Measurements from ENCODE around the gene PTPRD. TPM values are rescaled to one million over a fixed set of nuclear protein-coding genes. Genes with fewer than 3 reads are reported as not detected.

Gene PTPRD
- total RNA-seq, 2 experiments from 2014 or later: 0.03 TPM; not detected in 1

GRCh38 chr9:8757881-8758280, 1854.9 kb downstream of the PTPRD start:
- POLR2A ChIA-PET: interaction anchor here (0.6 to 1.6 kb wide), 4 partner anchors 10 to 52 kb away, joined by 3 to 4 read pairs (median 3); no protein-coding TSS in a partner anchor
- Histone ChIP-seq H3K4me3 (ENCODE audit: low read depth, low read length, poor library complexity, severe bottlenecking) (no peak overlapping the region), H3K9me3 (ENCODE audit: low read length) (no peaks in the 10 kb centered on the region), H3K4me1 (ENCODE audit: insufficient read depth, low read length, poor library complexity, severe bottlenecking) (no peaks in the 10 kb centered on the region), H3K79me2 (ENCODE audit: insufficient read depth, low read depth, low read length) (no peaks in the 10 kb centered on the region), H3K36me3 (ENCODE audit: insufficient read depth, low read length) (no peaks in the 10 kb centered on the region), H2AFZ (ENCODE audit: low read length) (no peak overlapping the region), H4K20me1 (ENCODE audit: insufficient read depth, low read length) (no peaks in the 10 kb centered on the region), H3K27ac (ENCODE audit: low read depth, low read length, poor library complexity, severe bottlenecking) (no peak overlapping the region), H3K4me2 (ENCODE audit: low read length) (no peak overlapping the region), H3K9me2 (ENCODE audit: insufficient read depth, low read length) (no peaks in the 10 kb centered on the region)
- no peak for DNase-seq (ENCODE audit: low spot score)
- BruUV-seq (replicated peaks): no TSS peak
- TF ChIP-seq EZH2phosphoT487 (IDR thresholded peaks at IDR 0.05; ENCODE audit: borderline replicate concordance, low read depth, low read length) (no peak), CTCF (conservative IDR thresholded peaks at IDR 0.05; ENCODE audit: low read length) (no peak)
- intact Hi-C loops (cut with micrococcal nuclease; ENCODE audit: unreplicated experiment): no loop called here
- CTCF ChIA-PET (ENCODE audit: unreplicated experiment): no interaction called here

- no peaks in the 10 kb centered on the region for H3K36me3 ChIP-seq (ENCODE audit: insufficient read depth, low read length)
- no TSS peak for BruUV-seq (replicated peaks)
- intact Hi-C loops (cut with micrococcal nuclease; ENCODE audit: unreplicated experiment): no loop called here
- ChIA-PET CTCF (ENCODE audit: unreplicated experiment) (no interaction called here), POLR2A (no interaction called here)
- no peak overlapping the region for H3K27ac ChIP-seq (ENCODE audit: low read depth, low read length, poor library complexity, severe bottlenecking)
- TF ChIP-seq EZH2phosphoT487 (IDR thresholded peaks at IDR 0.05; ENCODE audit: borderline replicate concordance, low read depth, low read length) (no peak), CTCF (conservative IDR thresholded peaks at IDR 0.05; ENCODE audit: low read length) (no peak)
- no peak for DNase-seq (ENCODE audit: low spot score)
- H3K4me1 ChIP-seq (ENCODE audit: insufficient read depth, low read length, poor library complexity, severe bottlenecking): no peaks in the 10 kb centered on the region
- no peaks in the 10 kb centered on the region for H4K20me1 ChIP-seq (ENCODE audit: insufficient read depth, low read length)
- no peak overlapping the region for H2AFZ ChIP-seq (ENCODE audit: low read length)
- no peak overlapping the region for H3K4me2 ChIP-seq (ENCODE audit: low read length)
- no peaks in the 10 kb centered on the region for H3K9me3 ChIP-seq (ENCODE audit: low read length)
- no peak overlapping the region for H3K4me3 ChIP-seq (ENCODE audit: low read depth, low read length, poor library complexity, severe bottlenecking)
- no peaks in the 10 kb centered on the region for H3K9me2 ChIP-seq (ENCODE audit: insufficient read depth, low read length)
- no peaks in the 10 kb centered on the region for H3K79me2 ChIP-seq (ENCODE audit: insufficient read depth, low read depth, low read length)
These were observed 1858.1 kb downstream of the PTPRD start for GRCh38 chr9:8754751-8755150.

GRCh38 chr9:8751406-8751930, 1861.3 kb downstream of the PTPRD start:
- H4K20me1 ChIP-seq (ENCODE audit: insufficient read depth, low read length): no peaks in the 10 kb centered on the region
- H3K4me2 ChIP-seq (ENCODE audit: low read length): no peak overlapping the region
- CTCF ChIA-PET (ENCODE audit: unreplicated experiment): no interaction called here
- BruUV-seq (replicated peaks): no TSS peak
- POLR2A ChIA-PET: interaction anchor here (0.6 kb wide), 1 partner anchor 1962 kb away, joined by 5 read pairs; no protein-coding TSS in a partner anchor
- no peaks in the 10 kb centered on the region for H3K79me2 ChIP-seq (ENCODE audit: insufficient read depth, low read depth, low read length)
- no peaks in the 10 kb centered on the region for H3K9me2 ChIP-seq (ENCODE audit: insufficient read depth, low read length)
- intact Hi-C loops (cut with micrococcal nuclease; ENCODE audit: unreplicated experiment): no loop called here
- H3K36me3 ChIP-seq (ENCODE audit: insufficient read depth, low read length): no peaks in the 10 kb centered on the region
- no peaks in the 10 kb centered on the region for H3K4me1 ChIP-seq (ENCODE audit: insufficient read depth, low read length, poor library complexity, severe bottlenecking)
- no peak overlapping the region for H3K27ac ChIP-seq (ENCODE audit: low read depth, low read length, poor library complexity, severe bottlenecking)
- no peak for DNase-seq (ENCODE audit: low spot score)
- H3K9me3 ChIP-seq (ENCODE audit: low read length): no peaks in the 10 kb centered on the region
- TF ChIP-seq EZH2phosphoT487 (IDR thresholded peaks at IDR 0.05; ENCODE audit: borderline replicate concordance, low read depth, low read length) (no peak), CTCF (conservative IDR thresholded peaks at IDR 0.05; ENCODE audit: low read length) (no peak)
- H2AFZ ChIP-seq (ENCODE audit: low read length): no peak overlapping the region
- H3K4me3 ChIP-seq (ENCODE audit: low read depth, low read length, poor library complexity, severe bottlenecking): no peak overlapping the region

Measured in OCI-LY7 (cell line).